ENCODE results near the gene USP6NL.
"Not testable (repeated sequence)": the region's sequence is repeated elsewhere in the genome, so short reads cannot be mapped to it uniquely, and the experiment has no call there.

The USP6NL gene

GRCh38 chr10:11636697-11637303 is 25.4 kb upstream of the USP6NL start:
- DNase-seq (ENCODE audit: low read depth) = no peak

GRCh38 chr10:11631890-11632587 is 20.6 kb upstream of the USP6NL start:
- peak overlapping the region; percentile 8; the same call in 1 of the 2 replicates for H3K4me3 ChIP-seq (ENCODE audit: low read depth, low read length)
- no peak for TF ChIP-seq CTCF (IDR thresholded peaks at IDR 0.05; ENCODE audit: low read depth, low read length, missing control alignments)
- peak; percentile 85 for DNase-seq (ENCODE audit: low read depth)

More at GRCh38 chr10:11636697-11637303, 25.4 kb upstream of the USP6NL start:
- no peak overlapping the region for H3K4me3 ChIP-seq (ENCODE audit: low read depth, low read length)
- no peak for TF ChIP-seq CTCF (IDR thresholded peaks at IDR 0.05; ENCODE audit: low read depth, low read length, missing control alignments)

DNA sequence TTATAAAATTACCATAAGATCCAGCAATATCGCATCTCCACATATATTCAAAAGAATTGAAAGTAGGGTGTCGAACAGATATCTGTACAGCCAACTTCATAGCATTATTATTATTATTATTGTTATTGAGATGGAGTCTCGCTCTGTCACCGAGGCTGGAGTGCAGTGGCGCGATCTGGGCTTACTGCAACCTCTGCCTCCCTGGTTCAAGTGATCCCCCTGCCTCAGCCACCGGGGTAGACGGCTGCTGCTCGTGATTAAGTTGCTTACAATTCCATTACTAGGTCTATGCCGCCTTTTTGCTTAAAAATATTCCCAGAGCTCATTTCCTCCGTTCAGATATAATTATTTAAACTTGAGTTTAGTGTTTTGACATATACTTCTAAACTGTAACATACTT is 19.8 kb upstream of the USP6NL start:
- DNase-seq (ENCODE audit: low read depth) = no peak
- no peak overlapping the region for H3K4me3 ChIP-seq (ENCODE audit: low read depth, low read length)
- TF ChIP-seq CTCF (IDR thresholded peaks at IDR 0.05; ENCODE audit: low read depth, low read length, missing control alignments) = no peak

DNA sequence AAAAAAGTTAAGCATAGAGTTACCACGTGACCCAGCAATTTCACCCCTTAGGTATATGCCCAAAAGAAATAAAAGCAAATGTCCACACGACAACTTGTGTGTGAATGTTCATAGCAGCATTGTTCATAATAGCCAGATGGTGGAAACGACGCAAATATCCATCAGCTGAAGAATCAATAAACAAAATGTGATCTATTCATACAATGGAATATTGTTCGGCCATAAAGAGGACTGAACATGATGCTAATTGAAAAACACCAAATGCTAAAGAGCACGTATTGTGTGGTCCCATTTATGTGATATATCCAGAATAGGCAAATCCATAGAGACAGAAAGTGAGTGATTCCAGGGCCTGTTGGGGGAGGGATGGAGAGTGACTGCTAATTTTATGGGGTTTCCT is 18.3 kb upstream of the USP6NL start:
- H3K4me3 ChIP-seq (ENCODE audit: low read depth, low read length) = no peak overlapping the region
- no peak for TF ChIP-seq CTCF (IDR thresholded peaks at IDR 0.05; ENCODE audit: low read depth, low read length, missing control alignments)
- DNase-seq (ENCODE audit: low read depth) = no peak

DNA sequence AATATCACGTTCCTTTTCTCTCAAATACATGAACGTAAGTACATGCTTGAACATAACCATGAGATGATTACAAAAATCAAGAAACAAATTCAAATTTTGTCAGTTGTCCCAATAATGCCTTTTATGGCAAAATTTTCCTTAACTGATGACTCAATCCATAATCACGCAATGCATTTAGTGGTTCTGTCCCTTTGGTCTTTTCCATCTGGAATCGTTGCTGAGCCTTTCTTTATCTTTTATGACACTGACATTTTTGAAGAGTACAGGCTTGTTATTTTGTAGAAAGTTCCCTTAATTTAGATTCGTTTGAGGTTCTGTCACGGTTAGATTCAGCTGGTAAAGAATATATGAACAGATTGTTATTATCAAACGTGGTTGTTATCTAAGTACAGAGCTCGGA is 16.5 kb upstream of the USP6NL start:
- not testable (repeated sequence) for H3K4me3 ChIP-seq (ENCODE audit: low read depth, low read length); DNase-seq (ENCODE audit: low read depth)

DNA sequence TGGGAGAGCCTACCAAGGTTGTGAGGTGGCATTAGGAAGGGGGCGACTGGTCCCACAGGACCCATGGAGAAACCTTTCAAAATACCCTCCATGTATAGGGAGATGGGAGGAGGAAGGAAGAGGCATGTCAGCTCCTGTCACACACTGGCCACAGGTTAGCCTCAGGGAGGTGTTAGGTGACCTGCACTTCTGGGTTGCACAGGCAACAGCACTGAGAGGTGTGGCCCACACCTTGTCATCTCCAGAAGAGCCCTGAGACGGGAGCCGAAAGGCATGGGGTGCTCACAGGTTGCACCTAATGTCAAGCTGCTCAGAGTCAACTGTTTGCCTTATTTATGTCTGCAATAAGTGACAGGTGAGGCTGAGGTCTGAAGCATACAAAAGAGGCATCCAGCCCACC is 14.6 kb upstream of the USP6NL start:
- no peak for TF ChIP-seq CTCF (IDR thresholded peaks at IDR 0.05; ENCODE audit: low read depth, low read length, missing control alignments)
- H3K4me3 ChIP-seq (ENCODE audit: low read depth, low read length) = no peak overlapping the region
- DNase-seq (ENCODE audit: low read depth) = no peak

DNA sequence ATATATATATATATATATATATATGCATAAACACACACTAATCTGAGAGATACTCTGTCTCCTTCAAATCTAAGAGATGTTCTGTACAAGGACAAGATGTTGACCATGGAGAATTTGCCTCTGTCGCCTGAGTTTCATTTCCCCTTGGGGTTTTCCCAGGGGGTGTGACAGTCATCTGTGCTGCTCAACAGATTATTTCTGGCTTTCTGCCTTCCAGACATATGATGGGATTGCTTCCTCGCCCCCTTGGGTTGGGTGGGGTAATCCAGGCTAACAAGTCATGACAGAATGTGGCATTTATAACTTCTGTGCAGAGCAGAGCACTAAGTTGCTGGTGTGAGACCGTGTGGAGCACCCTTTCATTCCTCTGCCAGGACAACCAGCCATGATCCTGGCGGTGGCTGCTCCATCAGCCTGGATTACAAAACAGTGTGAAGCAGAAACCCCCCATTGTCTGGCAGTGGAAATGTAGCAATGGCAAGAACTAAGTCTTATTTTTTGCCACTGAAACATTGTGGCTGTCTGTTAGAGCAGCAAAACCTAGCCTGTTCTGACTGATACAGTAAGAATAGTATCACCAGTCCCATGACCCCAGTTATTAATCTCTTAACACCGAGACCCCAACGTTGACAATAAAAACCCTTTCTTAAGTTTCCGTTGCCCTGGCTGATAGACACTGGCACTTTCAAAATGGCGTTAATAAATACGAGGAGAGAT is 13.7 kb upstream of the USP6NL start:
- H3K4me3 ChIP-seq (ENCODE audit: low read depth, low read length) = no peak overlapping the region
- no peak for DNase-seq (ENCODE audit: low read depth)
- no peak for TF ChIP-seq CTCF (IDR thresholded peaks at IDR 0.05; ENCODE audit: low read depth, low read length, missing control alignments)
